ENCODE results near the gene AMHR2.
A peak's percentile ranks its signal among the peaks of the same experiment; 100 is the strongest.

The AMHR2 gene

DNA sequence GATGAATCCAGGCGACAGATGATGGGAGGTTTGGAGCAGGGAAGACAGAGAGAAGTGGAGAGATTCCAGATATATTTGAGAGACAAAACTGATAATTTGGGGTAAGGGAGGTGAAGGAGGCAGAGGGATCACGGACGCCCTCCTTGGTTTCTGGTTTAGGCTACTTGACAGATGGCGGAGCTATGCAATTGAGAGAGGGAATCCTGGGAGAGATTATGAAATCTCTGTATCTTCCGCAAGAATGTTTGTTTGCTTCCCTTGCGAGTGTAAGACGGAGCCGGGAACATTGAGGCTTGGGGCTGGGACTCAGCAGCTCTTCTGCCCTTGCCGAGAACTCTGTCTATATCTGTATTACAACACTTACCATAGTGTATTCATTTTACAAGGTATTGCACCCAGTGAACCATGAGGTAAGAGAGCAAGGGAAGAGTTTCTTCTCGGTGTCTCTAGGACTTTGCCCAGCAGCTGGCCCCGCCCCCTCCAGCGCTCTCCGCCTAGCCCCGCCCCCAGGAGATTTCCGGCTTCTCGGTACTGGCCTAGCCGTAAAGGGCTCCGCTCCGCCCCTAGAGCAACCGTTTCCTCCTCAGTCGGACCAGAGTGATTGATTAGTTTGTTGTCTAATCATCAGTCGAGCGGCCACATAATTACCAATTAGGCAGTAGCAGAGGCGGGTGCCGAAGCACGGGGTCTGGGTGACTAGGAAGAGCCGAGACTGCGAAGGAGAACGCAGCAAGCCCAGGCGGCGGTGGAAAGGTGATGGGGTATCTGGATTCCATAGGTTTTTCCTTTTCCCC, 17.6 kb downstream of the AMHR2 start, which contains the start of gene PRR13 (continued):
- TF ChIP-seq, protein P1, sequence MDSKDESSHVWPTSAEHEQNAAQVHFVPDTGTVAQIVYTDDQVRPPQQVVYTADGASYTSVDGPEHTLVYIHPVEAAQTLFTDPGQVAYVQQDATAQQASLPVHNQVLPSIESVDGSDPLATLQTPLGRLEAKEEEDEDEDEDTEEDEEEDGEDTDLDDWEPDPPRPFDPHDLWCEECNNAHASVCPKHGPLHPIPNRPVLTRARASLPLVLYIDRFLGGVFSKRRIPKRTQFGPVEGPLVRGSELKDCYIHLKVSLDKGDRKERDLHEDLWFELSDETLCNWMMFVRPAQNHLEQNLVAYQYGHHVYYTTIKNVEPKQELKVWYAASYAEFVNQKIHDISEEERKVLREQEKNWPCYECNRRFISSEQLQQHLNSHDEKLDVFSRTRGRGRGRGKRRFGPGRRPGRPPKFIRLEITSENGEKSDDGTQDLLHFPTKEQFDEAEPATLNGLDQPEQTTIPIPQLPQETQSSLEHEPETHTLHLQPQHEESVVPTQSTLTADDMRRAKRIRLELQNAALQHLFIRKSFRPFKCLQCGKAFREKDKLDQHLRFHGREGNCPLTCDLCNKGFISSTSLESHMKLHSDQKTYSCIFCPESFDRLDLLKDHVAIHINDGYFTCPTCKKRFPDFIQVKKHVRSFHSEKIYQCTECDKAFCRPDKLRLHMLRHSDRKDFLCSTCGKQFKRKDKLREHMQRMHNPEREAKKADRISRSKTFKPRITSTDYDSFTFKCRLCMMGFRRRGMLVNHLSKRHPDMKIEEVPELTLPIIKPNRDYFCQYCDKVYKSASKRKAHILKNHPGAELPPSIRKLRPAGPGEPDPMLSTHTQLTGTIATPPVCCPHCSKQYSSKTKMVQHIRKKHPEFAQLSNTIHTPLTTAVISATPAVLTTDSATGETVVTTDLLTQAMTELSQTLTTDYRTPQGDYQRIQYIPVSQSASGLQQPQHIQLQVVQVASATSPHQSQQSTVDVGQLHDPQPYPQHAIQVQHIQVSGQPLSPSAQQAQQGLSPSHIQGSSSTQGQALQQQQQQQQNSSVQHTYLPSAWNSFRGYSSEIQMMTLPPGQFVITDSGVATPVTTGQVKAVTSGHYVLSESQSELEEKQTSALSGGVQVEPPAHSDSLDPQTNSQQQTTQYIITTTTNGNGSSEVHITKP (tag by site-specific recombination; IDR thresholded peaks at IDR 0.05): peak; percentile 78
- no peak for TF ChIP-seq HOXD13 (CRISPR knock-in tag; IDR thresholded peaks at IDR 0.05; ENCODE audit: borderline replicate concordance)
- TF ChIP-seq, protein P2, sequence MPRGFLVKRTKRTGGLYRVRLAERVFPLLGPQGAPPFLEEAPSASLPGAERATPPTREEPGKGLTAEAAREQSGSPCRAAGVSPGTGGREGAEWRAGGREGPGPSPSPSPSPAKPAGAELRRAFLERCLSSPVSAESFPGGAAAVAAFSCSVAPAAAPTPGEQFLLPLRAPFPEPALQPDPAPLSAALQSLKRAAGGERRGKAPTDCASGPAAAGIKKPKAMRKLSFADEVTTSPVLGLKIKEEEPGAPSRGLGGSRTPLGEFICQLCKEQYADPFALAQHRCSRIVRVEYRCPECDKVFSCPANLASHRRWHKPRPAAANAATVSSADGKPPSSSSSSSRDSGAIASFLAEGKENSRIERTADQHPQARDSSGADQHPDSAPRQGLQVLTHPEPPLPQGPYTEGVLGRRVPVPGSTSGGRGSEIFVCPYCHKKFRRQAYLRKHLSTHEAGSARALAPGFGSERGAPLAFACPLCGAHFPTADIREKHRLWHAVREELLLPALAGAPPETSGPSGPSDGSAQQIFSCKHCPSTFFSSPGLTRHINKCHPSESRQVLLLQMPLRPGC (tag by site-specific recombination; IDR thresholded peaks at IDR 0.05): no peak
- TF ChIP-seq, protein P3, sequence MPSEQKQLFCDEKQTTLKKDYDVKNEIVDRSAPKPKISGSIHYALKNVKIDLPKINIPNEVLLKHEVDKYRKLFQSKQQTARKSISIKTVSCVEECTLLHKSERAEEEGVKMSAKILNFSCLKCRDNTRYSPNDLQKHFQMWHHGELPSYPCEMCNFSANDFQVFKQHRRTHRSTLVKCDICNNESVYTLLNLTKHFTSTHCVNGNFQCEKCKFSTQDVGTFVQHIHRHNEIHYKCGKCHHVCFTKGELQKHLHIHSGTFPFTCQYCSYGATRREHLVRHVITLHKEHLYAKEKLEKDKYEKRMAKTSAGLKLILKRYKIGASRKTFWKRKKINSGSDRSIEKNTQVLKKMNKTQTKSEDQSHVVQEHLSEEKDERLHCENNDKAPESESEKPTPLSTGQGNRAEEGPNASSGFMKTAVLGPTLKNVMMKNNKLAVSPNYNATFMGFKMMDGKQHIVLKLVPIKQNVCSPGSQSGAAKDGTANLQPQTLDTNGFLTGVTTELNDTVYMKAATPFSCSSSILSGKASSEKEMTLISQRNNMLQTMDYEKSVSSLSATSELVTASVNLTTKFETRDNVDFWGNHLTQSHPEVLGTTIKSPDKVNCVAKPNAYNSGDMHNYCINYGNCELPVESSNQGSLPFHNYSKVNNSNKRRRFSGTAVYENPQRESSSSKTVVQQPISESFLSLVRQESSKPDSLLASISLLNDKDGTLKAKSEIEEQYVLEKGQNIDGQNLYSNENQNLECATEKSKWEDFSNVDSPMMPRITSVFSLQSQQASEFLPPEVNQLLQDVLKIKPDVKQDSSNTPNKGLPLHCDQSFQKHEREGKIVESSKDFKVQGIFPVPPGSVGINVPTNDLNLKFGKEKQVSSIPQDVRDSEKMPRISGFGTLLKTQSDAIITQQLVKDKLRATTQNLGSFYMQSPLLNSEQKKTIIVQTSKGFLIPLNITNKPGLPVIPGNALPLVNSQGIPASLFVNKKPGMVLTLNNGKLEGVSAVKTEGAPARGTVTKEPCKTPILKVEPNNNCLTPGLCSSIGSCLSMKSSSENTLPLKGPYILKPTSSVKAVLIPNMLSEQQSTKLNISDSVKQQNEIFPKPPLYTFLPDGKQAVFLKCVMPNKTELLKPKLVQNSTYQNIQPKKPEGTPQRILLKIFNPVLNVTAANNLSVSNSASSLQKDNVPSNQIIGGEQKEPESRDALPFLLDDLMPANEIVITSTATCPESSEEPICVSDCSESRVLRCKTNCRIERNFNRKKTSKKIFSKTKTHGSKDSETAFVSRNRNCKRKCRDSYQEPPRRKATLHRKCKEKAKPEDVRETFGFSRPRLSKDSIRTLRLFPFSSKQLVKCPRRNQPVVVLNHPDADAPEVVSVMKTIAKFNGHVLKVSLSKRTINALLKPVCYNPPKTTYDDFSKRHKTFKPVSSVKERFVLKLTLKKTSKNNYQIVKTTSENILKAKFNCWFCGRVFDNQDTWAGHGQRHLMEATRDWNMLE (tag by site-specific recombination; conservative IDR thresholded peaks at IDR 0.05; ENCODE audit: low read depth): 0 out of 2 replicates have a peak, but pooled peaks have one; percentile 48
- TF ChIP-seq, protein P4, sequence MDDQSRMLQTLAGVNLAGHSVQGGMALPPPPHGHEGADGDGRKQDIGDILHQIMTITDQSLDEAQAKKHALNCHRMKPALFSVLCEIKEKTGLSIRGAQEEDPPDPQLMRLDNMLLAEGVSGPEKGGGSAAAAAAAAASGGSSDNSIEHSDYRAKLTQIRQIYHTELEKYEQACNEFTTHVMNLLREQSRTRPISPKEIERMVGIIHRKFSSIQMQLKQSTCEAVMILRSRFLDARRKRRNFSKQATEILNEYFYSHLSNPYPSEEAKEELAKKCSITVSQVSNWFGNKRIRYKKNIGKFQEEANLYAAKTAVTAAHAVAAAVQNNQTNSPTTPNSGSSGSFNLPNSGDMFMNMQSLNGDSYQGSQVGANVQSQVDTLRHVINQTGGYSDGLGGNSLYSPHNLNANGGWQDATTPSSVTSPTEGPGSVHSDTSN (CRISPR knock-in tag; IDR thresholded peaks at IDR 0.05): 0 out of 2 replicates have a peak, but pooled peaks have one; percentile 54
- no peak for TF ChIP-seq HOXC10 (CRISPR knock-in tag; IDR thresholded peaks at IDR 0.05)
- TF ChIP-seq ZNF140 (tag by site-specific recombination; IDR thresholded peaks at IDR 0.05): no peak
- TF ChIP-seq ZNF112 (tag by site-specific recombination; IDR thresholded peaks at IDR 0.05): no peak
- TF ChIP-seq, protein P5, sequence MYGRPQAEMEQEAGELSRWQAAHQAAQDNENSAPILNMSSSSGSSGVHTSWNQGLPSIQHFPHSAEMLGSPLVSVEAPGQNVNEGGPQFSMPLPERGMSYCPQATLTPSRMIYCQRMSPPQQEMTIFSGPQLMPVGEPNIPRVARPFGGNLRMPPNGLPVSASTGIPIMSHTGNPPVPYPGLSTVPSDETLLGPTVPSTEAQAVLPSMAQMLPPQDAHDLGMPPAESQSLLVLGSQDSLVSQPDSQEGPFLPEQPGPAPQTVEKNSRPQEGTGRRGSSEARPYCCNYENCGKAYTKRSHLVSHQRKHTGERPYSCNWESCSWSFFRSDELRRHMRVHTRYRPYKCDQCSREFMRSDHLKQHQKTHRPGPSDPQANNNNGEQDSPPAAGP (tag by site-specific recombination; IDR thresholded peaks at IDR 0.05): no peak
- no peak for TF ChIP-seq ZNF211 (tag by site-specific recombination; IDR thresholded peaks at IDR 0.05; ENCODE audit: low read depth)
- TF ChIP-seq ZNF354C (tag by site-specific recombination; IDR thresholded peaks at IDR 0.05; ENCODE audit: borderline replicate concordance, low read depth): no peak
- TF ChIP-seq, protein P6, sequence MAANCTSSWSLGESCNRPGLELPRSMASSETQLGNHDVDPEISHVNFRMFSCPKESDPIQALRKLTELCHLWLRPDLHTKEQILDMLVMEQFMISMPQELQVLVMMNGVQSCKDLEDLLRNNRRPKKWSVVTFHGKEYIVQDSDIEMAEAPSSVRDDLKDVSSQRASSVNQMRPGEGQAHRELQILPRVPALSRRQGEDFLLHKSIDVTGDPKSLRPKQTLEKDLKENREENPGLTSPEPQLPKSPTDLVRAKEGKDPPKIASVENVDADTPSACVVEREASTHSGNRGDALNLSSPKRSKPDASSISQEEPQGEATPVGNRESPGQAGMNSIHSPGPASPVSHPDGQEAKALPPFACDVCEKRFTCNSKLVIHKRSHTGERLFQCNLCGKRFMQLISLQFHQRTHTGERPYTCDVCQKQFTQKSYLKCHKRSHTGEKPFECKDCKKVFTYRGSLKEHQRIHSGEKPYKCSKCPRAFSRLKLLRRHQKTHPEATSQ (tag by site-specific recombination; IDR thresholded peaks at IDR 0.05): no peak
- TF ChIP-seq, protein P7, sequence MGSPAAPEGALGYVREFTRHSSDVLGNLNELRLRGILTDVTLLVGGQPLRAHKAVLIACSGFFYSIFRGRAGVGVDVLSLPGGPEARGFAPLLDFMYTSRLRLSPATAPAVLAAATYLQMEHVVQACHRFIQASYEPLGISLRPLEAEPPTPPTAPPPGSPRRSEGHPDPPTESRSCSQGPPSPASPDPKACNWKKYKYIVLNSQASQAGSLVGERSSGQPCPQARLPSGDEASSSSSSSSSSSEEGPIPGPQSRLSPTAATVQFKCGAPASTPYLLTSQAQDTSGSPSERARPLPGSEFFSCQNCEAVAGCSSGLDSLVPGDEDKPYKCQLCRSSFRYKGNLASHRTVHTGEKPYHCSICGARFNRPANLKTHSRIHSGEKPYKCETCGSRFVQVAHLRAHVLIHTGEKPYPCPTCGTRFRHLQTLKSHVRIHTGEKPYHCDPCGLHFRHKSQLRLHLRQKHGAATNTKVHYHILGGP (tag by site-specific recombination; IDR thresholded peaks at IDR 0.05): no peak
- no peak for TF ChIP-seq MZF1 (tag by site-specific recombination; IDR thresholded peaks at IDR 0.05; ENCODE audit: borderline replicate concordance)
- TF ChIP-seq, protein P8, sequence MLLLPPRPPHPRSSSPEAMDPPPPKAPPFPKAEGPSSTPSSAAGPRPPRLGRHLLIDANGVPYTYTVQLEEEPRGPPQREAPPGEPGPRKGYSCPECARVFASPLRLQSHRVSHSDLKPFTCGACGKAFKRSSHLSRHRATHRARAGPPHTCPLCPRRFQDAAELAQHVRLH (tag by site-specific recombination; IDR thresholded peaks at IDR 0.05): 0 out of 2 replicates have a peak, but pooled peaks have one; percentile 25
- TF ChIP-seq, protein P9, sequence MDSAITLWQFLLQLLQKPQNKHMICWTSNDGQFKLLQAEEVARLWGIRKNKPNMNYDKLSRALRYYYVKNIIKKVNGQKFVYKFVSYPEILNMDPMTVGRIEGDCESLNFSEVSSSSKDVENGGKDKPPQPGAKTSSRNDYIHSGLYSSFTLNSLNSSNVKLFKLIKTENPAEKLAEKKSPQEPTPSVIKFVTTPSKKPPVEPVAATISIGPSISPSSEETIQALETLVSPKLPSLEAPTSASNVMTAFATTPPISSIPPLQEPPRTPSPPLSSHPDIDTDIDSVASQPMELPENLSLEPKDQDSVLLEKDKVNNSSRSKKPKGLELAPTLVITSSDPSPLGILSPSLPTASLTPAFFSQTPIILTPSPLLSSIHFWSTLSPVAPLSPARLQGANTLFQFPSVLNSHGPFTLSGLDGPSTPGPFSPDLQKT (IDR thresholded peaks at IDR 0.05; ENCODE audit: borderline replicate concordance, low read depth, low read length): no peak
- no peak for TF ChIP-seq ZNF394 (tag by site-specific recombination; IDR thresholded peaks at IDR 0.05; ENCODE audit: borderline replicate concordance)
- 0 out of 2 replicates have a peak, but pooled peaks have one; percentile 35 for TF ChIP-seq ZNF677 (tag by site-specific recombination; IDR thresholded peaks at IDR 0.05)
- no peak for TF ChIP-seq ZNF202 (tag by site-specific recombination; IDR thresholded peaks at IDR 0.05; ENCODE audit: borderline replicate concordance)
- no peak for TF ChIP-seq ZNF529 (tag by site-specific recombination; IDR thresholded peaks at IDR 0.05; ENCODE audit: insufficient replicate concordance)

Measured in HEK293 (cell line).